ENCODE data around the gene DLG4.

Gene DLG4

DNA sequence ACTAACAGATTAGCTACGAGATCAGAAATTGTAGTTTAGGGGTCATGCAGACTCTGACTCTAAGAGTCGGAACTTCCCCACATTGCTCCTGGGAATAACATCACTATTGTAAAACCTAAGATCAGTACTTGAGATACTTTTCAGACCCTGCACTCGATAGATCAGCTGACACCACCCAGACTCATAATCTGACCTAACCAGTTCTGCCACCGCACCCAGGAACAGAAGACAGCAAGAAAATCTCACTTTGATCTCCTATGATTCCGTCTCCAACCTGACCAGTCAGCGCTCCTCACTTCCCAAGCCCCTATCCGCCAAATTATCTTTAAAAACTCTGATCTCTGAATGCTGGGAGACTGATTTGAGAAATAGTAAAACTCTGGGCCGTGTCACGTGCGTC lies 77.8 kb downstream of the DLG4 start:
- TF ChIP-seq CTCF (IDR thresholded peaks at IDR 0.05; ENCODE audit: low read depth, low read length), result no peak
- no peak overlapping the region for H3K4me3 ChIP-seq (replicated peaks in 1 of 2; ENCODE audit: low read depth in 2 of 2, low read length in 2 of 2)
- no peak for DNase-seq (ENCODE audit: low read depth in 2 of 2)

DNA sequence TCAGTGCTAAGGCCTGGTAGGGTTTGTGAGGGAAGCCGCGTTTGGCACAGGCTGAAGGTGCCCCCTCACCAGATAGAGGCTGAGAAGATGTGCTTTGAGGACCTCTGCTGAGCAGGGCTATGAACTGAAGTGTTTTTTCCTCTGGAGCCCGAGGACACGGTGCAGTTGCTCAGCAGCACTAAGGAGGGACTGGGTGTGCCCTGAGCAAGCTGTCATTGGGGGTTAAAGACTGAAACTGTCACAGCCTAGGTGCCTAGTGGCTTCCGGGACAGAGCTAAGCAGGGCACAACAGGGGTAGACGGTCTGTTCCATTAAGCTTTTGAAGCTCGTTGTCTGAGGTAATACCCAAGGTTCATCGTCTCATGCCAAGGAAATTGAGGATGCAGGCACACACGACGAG lies 80.2 kb downstream of the DLG4 start:
- no peak overlapping the region for H3K4me3 ChIP-seq (replicated peaks in 1 of 2; ENCODE audit: low read depth in 2 of 2, low read length in 2 of 2)
- no peak for DNase-seq (ENCODE audit: low read depth in 2 of 2)
- no peak for TF ChIP-seq CTCF (IDR thresholded peaks at IDR 0.05; ENCODE audit: low read depth, low read length)

- no peak for TF ChIP-seq CTCF (IDR thresholded peaks at IDR 0.05; ENCODE audit: low read depth, low read length)
- DNase-seq (ENCODE audit: low read depth in 2 of 2), result peak in 1 of 2 donors; percentile 31
- no peak overlapping the region for H3K4me3 ChIP-seq (replicated peaks in 1 of 2; ENCODE audit: low read depth in 2 of 2, low read length in 2 of 2)
Observed at GRCh38 chr17:7138800-7139381, 80.7 kb downstream of the DLG4 start.

DNA sequence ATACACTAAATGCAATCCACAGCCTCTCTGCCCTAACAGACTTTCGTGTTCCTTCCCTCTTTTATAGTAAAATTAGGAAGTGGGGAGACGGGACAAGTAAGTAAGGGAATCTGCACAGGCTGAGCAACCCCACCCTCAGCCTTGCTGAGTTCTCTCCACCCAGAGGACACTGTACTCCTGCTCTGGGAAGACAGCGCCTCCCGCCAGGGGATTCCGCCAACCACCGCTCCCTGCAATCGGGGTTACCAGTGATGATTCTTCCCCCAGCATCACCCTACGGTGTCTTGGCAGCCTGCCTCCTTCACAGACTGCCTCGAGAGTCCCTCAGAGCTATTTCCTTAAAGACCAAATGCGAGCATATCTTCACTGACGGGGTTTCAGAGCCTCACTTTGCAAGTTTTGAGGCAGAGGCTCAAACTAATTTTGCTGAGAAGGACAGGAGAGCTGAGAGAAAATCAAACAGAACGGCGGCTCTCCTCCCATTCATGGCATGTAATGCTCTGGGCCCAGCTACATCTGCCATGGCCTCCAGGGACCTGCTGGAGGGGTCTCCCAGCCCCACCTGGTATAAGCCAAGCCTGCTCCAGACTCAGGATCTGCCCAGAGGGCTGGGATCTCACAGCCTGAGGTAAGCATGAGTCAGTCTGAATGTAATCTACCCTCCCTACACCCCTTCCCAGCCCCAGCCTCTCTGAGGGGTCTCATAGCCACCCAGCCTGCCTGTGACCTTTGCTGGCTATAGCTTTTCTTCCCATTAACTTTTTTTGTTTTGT lies 82.3 kb downstream of the DLG4 start:
- DNase-seq (ENCODE audit: low read depth in 2 of 2), result peak in 1 of 2 donors; percentile 10
- no peak for TF ChIP-seq CTCF (IDR thresholded peaks at IDR 0.05; ENCODE audit: low read depth, low read length)
- no peak overlapping the region for H3K4me3 ChIP-seq (replicated peaks in 1 of 2; ENCODE audit: low read depth in 2 of 2, low read length in 2 of 2)
